Urothelium cell line (cell line): ENCODE results near the gene DNAJB6.

Source experiments
- DNase-seq: peaks from one replicate; pipeline ENCODE4 v3.0.0; 2011; ENCODE audit warnings: low spot score, mixed read lengths
- FAIRE-seq: peaks from 2 replicates; lab custom pipeline; 2011; peaks lifted over from hg19 to GRCh38; lab: Jason Lieb, UNC

Gene DNAJB6

DNA sequence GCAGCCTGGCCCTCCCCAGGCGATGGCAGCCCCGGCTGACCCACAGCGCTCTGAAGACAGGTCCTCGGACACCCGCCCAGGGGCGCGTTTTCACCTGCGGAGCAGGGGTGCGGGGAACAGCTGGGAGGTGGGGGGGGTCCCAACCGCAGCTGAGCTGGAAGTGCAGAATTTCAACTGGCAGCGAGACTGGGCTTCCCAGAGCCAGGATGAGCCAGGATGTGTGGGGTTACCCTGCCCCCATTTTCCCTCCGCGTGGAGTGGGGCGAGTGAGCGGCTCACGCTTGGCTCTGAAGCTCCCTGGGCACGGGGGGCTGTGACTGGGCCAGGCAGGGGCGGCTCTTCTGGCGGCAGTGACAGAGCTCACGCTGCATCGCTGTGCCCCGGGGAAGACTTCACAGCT lies 70.2 kb downstream of the DNAJB6 start:
- FAIRE-seq = no peak
- DNase-seq = no peak

DNA sequence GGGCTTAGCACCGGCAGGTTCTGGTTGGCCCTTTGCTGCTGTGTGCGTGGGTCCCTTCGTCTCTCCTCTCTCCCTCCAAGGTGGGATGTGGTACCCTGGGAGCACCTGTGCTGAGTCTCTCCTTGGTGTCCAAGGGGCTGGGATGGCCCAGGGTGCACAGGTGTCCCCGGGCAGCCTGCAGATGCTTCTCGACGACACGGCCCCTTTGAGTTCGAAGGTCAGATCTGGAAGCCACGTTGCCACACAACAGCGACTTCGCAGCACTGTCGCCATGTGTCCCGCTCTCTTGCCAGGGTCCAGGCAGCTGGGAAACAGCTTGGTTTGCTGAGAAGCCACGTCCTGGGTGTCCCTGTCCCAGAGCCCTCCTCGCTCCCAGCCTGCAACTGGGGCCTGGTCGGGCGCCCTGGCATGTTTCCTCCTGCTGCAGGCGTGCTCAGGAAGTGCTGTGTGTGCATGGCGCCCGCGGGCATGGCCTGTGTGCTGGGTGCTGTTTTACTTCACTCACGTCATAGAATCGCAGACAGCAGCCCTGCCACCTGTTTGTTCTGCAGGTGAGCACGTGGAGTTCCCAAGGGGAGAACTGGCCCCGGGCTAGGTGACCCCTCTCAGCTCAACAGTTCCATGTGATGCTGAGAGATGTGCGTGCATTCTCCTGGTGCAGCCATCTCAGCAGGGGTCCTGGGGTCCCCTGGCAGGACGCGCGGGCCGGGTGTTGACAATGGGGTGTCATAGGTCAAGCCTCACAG lies 70.9 kb downstream of the DNAJB6 start:
- DNase-seq (no peak), FAIRE-seq (no peak)

DNA sequence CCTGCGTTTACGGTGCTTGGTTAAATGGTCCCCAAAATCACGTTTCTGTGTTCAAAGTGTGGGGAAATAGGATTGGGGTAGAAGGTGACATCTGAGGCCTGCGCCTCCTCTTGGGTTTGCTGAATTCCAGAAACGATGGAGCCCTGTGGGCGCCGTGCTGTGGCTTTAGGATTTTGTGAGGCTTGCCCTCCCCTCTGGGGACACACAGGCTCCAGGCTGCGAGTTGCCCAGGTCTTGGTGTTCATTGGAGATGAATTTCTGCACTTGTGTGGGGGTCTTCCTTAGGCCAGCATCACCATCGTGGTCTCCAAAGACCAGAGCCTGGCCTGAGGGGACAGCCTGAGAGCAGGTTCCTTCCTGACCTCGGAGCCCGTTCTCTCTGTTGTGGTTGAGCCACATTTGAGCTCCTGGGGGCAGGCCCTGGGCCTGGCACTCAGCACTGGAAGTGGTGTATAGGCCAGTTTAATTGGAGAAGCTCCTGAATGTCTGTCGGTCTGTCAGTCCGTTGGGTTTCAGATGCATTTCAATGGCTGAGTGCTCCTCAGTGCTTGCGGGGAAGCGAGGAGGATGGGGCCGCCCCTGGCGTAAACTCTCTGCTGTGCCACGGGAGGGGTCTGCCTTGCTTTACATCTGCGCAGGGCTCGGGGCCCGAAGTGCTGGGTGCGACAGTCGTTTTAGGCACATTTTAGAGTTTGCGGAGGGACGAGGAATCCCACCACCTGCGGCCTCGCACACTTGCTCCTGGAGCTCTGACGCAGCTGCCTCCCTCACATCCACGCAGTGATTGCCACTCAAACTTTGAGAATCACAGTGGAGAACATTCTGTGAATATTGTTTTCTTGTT lies 71.7 kb downstream of the DNAJB6 start:
- no peak for DNase-seq
- FAIRE-seq = no peak

DNA sequence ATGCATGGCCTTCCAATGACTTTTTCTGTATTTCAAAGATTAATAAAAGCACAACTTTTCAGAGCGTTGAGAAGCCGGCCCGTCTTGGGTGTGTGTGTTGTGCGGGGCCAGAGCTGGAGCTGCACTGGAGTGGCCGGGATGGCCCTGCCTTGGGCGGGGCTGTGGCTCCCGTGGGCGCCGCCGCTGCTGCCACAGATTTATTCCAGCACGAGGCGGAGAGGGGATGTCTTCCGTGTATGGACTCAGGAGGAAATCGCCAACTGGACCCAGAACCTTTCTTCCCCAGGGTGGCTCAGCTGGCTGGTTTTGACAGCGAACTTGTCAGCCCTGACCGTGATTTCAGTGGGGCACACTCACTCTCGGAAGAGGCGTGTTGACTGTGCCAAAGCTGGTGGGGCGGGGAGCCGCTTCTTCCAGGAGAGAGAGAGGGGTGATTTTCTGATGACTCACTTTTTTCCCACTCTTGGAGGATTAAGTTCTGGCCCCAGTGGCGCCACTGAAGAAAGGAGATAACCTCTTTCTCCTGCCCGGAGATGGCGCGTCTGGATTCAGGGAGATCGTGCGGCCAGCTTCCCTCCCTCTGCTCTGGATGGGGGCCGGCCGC lies 72.4 kb downstream of the DNAJB6 start:
- DNase-seq (no peak), FAIRE-seq (no peak)

DNA sequence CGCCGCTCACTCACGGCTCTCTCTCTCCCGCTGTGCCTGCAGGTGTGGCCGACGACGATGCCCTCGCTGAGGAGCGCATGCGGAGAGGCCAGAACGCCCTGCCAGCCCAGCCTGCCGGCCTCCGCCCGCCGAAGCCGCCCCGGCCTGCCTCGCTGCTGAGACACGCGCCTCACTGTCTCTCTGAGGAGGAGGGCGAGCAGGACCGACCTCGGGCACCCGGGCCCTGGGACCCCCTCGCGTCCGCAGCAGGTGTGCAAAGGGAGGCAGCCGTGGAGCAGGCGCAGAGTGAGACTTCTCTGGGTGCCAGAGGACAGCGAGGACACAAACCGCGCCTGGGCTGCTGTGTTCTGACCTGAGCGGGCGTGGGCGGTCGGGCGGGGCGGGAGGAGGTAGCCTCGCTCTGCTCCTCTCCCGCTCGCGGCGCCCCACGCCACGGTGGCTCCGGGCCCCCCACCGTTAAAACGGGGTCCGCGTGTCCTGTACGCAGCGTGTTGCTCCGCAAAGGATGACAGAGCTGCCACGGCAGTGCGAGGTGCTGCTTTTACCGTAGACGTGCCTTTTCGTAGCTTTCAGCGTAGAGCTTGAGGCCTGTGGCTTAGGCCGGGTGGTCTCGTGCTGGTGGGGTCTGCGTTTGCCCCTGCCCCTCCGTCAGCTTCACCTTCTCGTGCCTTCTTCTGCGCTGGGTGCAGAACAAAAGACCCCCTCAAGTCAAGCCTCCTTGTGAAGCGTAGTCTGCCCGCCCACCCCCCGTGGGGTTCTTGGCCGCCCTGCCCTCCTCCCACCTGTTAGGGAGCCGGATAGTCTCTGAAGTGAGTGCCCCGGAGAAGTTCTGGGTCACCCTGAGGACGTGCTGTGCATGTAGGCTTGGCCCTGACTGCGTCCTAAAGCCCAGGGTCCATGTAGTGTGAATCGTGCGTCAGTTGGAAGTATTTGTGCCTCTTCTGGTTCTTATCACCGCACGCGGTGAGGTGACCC lies 73.2 kb downstream of the DNAJB6 start:
- no peak for DNase-seq
- FAIRE-seq = no peak

DNA sequence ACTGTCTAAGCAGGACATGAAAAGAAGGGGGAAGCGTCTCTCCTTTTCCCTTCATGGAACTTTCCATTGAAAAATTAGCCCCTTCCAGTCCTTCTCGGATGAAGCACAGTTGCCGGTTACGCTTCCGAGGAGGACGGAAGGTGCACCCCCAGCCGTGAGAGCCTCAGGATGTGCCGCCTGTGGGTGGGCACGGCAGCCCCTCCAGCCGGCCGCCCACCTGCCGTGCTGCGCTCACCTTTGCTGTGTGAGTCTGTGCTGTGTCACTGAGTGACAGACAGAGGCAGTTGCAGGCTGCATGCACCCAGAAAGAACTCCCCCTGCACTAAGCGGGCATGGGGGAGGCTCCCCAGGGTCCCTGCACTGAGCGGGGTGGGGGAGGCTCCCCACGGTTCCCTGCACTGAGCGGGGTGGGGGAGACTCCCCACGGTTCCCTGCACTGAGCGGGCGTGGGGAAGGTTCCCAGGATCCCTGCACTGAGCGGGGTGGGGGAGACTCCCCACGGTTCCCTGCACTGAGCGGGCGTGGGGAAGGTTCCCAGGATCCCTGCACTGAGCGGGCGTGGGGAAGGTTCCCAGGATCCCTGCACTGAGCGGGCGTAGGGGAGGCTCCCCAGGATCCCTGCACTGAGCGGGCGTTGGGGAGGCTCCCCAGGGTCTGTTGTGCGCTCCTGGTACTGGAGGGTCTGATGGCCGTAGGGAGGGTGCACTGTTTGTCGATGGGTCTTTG lies 74.2 kb downstream of the DNAJB6 start:
- DNase-seq = no peak
- no peak for FAIRE-seq

DNA sequence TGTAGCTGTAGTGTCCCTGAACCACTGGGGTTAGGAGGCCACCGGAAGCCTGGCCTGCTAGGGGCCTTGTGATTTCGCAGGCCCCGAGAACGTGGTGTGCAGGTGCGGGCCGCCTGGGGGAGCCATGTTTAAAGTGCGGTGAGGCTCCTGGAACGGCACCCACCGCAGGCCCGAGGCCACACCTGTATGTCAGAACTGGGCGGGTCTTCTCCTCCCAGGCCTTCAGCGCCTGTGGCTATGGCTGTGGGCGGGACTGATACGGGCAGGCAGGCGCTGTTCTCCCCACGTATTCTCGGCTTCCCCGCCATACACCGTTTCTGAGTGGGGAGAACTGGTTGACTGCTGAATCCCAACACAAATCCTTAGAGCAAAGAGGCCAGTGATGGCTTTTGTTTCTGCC lies 74.8 kb downstream of the DNAJB6 start:
- DNase-seq (no peak), FAIRE-seq (no peak)

DNA sequence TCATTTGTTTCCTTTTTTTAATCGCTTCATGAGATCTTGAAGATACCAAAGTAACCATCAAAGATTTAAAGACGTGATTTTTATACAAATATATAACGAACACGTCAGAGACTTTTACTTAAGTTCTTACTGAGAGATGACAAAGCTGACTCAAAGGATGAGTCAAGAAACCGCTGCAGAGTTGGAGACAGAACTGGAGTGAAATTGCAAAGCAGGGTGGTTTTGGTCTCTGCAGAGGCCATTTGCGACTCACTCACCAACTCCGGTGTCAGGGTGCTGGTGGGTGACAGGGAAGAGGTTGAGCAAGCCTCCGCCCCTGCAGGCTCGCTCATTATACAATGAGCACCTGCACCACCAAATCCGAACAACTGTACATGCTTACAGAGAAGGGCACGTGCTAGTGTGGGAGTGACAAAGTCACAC lies 75.2 kb downstream of the DNAJB6 start:
- DNase-seq = no peak
- FAIRE-seq = no peak

DNA sequence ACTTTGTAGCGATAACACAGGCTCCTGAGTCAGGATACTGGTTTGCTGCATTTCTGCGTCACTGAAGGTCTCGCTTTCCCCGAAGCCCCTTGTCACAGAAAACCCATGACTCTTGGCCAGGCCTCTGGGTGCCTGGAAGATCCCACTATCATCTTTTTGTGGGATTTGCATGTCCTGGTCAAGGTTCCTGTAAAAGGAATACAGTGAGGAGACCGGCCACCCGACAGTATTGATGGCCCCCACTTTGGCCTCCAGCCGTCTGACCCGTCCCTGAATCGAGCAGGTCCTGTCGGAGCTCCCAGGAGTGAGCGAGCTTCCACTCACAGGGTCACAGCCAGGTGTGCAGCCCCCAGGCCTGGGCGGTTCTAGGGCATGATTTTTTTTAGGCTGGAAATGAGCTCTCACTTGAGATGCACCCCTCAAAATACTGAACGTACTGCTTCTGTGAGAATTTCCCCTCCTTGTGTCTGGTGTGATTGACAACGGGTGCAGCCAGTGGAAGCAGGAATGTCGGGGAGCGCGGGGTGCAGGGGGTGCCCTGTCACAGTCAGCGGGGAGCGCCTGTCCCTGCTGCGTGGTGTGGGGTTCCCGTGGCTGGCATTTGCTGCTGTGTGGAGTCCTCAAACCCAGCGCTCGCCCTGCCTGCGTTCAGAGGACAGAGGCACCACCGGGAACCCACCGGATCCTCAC lies 75.8 kb downstream of the DNAJB6 start:
- FAIRE-seq (no peak), DNase-seq (no peak)

DNA sequence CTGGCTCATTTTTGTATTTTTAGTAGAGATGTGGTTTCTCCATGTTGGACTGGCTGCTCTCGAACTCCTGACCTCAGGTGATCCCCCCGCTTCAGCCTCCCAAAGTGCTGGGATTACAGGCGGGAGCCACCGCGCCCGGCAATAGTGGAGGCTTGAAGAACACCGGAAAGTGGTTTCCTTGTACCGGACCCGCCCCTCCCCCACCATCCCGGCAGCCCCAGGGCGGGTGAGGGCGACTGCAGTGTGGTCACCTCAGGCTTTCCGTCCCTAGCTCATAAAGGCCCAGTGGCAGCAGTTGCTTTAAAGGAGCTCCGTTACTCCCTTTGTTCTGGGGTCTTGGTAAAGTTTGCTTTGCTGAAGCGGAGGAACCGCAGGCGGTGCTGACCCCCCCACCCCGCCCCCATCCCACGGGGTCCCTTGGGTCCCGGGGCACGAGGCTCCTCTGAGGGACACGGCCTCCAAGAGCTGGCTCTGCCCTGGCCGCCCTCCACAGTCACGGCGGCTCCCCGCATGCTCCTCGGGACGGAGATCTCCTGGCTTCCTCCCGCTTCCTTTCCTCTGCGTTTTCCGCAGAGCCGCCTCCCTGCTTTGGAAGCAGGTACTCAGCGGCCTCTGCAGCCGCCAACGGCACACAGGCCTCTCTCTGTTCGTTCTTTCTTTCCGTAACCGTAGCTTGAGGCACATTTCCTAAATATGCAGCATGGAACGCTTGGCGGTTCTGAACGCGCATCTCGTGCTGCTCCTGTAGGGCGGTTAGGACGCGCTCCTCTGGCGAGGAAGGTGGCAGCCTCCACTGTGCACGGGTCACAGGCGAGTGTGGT lies 77.3 kb downstream of the DNAJB6 start:
- FAIRE-seq (no peak), DNase-seq (no peak)

DNA sequence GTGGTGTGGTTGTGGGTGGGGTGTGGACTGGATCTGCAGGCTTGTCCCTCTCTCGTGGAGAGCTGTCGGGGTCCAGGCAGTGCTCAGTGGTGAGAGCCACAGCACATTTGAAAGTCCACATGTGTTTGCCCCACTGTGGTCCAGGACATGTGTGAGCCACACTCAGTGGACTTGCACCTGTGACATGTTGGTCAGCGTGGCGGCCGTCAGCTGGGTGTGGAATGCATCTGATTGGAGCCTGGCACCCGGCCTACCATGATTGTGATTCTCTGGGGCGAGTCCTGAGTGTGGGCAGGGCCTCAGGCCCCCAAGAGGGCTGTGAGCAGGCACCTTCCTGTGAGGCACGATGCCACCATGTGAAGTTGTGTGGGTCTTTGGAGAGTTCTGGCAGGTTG lies 77.9 kb downstream of the DNAJB6 start:
- no peak for FAIRE-seq
- DNase-seq = no peak

DNA sequence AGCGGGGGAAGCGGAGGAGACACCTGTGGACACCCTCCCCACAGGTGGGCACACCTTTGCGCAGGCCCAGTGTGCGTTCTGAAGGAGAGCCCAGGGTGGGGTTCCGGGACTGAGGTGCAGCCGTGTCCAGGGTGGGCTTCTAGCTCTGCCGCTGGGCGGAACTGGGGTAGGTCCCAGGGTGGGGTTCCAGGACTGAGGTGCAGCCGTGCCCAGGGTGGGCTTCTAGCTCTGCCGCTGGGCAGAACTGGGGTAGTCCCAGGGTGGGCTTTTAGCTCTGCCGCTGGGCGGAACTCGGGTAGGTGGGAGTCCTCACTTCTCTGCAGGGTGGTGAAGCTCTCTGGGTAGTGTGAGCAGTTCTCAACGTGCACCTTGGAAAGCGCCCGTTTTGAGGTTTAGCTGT lies 78.7 kb downstream of the DNAJB6 start:
- DNase-seq = no peak
- FAIRE-seq = no peak

DNA sequence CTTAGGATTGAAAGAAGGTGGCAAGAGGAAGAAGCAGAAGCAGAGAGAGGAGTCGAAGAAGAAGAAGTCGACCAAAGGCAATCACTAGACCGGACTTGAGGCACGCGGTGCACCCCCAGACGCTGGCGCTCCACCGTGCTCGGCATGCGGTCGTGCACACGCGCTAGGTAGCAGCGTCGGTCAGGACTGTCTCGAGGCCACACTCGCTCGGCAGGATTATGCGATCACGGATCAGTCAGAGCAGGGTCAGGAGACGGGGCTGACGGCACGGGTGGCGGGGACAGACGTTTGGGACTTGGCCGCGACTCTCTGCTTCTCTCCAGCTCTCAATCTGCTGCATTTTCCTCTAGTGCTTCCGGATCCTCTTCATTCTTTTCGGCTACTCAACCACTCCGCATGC lies 79.2 kb downstream of the DNAJB6 start:
- FAIRE-seq = no peak
- DNase-seq = no peak

DNA sequence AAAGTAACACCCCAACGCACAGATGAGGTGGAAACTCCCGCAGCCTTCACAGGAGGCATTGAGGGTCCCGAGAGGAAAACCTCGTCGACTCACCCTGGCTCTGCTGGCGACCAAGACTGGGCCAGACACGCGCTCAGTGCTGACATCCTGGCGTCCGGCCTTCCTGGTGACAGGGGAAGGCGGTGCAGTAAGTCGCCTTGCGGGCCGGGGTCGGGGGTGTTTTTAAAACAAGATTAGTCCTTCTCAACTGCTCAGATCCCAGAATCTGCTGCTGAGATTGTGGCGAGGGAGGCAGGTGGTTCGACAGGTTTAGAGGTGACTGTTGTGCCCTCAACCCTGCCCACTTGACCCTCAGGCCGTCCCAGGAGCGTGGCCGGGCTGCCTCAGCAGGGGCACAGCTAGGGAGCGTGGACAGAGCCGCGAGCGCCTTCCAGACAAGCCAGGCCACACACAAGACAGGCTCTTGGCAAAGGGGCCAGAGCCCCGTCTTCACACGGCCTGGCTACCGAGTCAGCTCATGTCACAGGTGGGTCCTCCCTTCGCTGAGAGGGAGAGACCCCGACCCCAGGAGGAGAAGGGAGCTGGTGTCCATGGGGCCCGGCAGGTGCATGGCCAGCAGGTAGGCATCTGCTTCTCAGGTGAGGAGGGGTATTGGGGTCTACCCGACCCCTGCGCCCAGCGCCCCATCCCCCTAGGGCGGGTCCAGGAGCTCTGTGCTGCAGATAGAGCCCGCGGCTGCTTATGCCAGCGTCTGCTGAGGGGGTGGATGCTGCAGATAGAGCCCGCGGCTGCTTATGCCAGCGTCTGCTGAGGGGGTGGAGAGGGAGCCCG lies 81.6 kb downstream of the DNAJB6 start:
- FAIRE-seq = no peak
- DNase-seq = no peak

DNA sequence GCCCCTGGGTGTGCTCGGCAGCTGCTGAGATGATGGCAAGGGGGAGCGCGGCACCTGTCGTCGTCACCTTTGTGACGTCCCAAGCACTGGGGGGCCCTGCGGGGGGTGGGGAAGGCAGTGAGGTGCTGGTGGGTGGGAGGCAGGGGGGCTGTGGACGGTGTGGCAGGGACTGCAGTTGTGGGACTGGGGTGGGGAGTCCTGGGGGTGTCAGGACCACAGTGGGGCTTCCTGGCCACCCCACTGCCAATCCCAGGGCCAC lies 82.2 kb downstream of the DNAJB6 start:
- no peak for DNase-seq
- no peak for FAIRE-seq

DNA sequence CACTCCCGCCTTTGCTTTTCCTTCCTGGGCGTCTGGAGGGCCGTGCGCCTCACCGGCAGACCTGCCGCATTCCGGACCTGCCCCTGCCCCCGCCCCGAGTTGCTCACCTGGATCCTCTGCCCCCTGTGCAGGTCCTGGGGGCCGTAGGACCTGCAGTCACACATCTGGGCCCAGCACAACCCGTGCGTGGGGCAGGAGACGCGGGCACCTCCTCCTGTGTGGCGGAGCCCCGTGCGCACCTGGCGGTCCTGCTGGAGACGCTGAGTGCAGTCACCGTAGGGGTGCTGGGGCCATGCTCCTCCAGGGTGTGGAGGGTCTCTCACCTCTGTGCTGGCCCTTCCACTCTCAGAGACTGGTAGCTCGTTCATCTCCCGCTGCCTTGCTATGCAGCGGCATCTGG lies 85.5 kb downstream of the DNAJB6 start:
- no peak for FAIRE-seq
- no peak for DNase-seq

DNA sequence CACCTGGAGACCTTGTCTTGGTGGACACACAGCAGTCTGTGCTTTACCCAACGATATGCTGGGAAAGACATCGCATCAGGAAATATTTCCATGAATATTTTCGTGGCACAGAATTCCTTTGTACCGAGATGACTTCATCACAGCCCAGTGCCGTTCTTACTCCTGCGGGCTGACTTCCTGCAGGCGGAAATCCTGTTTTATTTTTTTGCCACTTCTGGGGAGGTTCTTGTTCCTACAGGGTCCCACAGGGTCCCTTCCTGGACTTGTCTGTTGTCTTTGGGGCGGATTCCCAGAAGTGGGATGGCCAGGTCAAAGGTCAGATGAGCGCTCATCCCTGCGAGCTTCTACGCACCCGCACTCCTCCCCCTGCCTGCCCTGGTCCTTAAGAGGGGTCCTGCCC lies 86.5 kb downstream of the DNAJB6 start:
- no peak for DNase-seq
- FAIRE-seq = no peak

DNA sequence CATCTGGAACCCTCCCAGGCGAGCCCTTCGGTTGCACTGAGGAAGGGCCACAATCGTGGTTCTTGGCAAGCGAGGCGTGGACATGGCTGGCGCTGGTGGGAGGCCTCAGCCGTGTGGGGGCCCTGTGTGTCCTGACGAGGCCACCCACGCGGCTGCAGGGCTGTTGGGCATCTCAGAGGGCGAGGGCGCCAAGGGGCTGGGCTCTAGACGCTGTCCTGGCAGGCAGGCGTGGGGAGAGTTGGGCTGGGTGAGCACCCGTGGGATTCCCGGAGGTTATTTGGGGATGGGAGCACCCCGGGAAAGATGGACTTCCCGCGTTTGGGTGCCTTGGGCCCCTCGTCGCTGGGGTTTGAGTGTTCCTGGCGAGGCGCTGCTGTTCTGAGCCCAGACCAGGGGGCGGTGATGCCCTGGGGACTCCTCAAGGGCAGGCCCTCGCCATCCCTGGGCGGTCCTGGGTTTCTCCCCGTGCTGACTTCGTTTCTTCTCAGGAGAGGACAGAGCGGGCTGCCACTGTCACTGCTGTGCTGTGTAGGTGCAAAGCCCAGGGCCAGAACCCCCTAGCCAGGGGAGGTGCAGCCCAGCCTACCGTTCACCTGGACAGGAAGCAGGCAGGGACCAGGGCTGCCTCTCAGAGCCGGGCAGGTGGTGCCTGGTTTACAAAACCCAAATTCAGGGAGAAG lies 87.2 kb downstream of the DNAJB6 start:
- DNase-seq (no peak), FAIRE-seq (no peak)
